GM23338 (cell line): ENCODE measurements around the gene STARD3. TPM values are rescaled to one million over a fixed set of nuclear protein-coding genes. Genes with fewer than 3 reads are reported as not detected.

ENCODE experiments used
- ATAC-seq: fragments of 200-7000 bp; cut with Tn5 transposase; 3 replicates; pipeline ENCODE4 v1.9.1; 2020
- DNase-seq: peaks from one replicate; pipeline ENCODE4 v3.0.0-alpha.2; 2015; ENCODE audit warnings: low spot score
- H2AFZ ChIP-seq: fragments of 200-600 bp; sonication (generic); 2 replicates; pipeline ENCODE4 v1.8.0; 2016; ENCODE audit warnings: antibody characterized with exemption, mild to moderate bottlenecking, moderate library complexity
- H3F3A ChIP-seq: fragments of 200-600 bp; sonication (generic); replicated peaks from 2 replicates; pipeline ENCODE4 v1.8.0; 2017; ENCODE audit warnings: antibody characterized with exemption, mixed run types, low read depth
- H3K27ac ChIP-seq: fragments of 200-600 bp; sonication (generic); 2 replicates; pipeline ENCODE4 v1.6.1; 2016; ENCODE audit warnings: low read depth
- H3K27me3 ChIP-seq: fragments of 200-600 bp; sonication (generic); 2 replicates; pipeline ENCODE4 v1.8.0; 2016; ENCODE audit warnings: mild to moderate bottlenecking, mixed run types, moderate library complexity; ENCODE audit not compliant: insufficient read depth
- H3K36me3 ChIP-seq: fragments of 200-600 bp; sonication (generic); 2 replicates; pipeline ENCODE4 v1.8.0; 2016; ENCODE audit warnings: mild to moderate bottlenecking; ENCODE audit not compliant: insufficient read depth
- H3K4me1 ChIP-seq: fragments of 200-600 bp; sonication (generic); 2 replicates; pipeline ENCODE4 v1.8.0; 2016; ENCODE audit warnings: mild to moderate bottlenecking, moderate library complexity; ENCODE audit not compliant: insufficient read depth
- H3K4me2 ChIP-seq: fragments of 200-600 bp; sonication (generic); 2 replicates; pipeline ENCODE4 v1.7.1; 2017; ENCODE audit warnings: mixed run types
- H3K4me3 ChIP-seq: fragments of 200-600 bp; sonication (generic); 2 replicates; pipeline ENCODE4 v1.6.1; 2016; ENCODE audit warnings: mixed run types
- H3K79me2 ChIP-seq: fragments of 200-600 bp; sonication (generic); replicated peaks from 2 replicates; pipeline ENCODE4 v1.8.0; 2017; ENCODE audit warnings: mild to moderate bottlenecking; ENCODE audit not compliant: insufficient read depth
- H3K9me2 ChIP-seq: fragments of 200-600 bp; sonication (generic); 2 replicates; pipeline ENCODE4 v1.8.0; 2017; ENCODE audit not compliant: insufficient read depth
- H4K20me1 ChIP-seq: fragments of 200-600 bp; sonication (generic); replicated peaks from 2 replicates; pipeline ENCODE4 v1.8.0; 2017; ENCODE audit warnings: mild to moderate bottlenecking; ENCODE audit not compliant: insufficient read depth
- H3K27ac Mint-ChIP-seq: 2 replicates; pipeline ENCODE4 v1.8.0; 2020; ENCODE audit warnings: inconsistent platforms, mild to moderate bottlenecking, moderate library complexity, mixed read lengths
- H3K27me3 Mint-ChIP-seq: 3 replicates; pipeline ENCODE4 v1.8.0; 2022; ENCODE audit warnings: low read depth, mild to moderate bottlenecking, moderate library complexity, mixed read lengths, inconsistent platforms; ENCODE audit not compliant: insufficient read depth, poor library complexity
- H3K36me3 Mint-ChIP-seq: 3 replicates; pipeline ENCODE4 v1.8.0; 2021; ENCODE audit warnings: low read depth, mild to moderate bottlenecking, inconsistent platforms, moderate library complexity, mixed read lengths
- H3K4me1 Mint-ChIP-seq: 3 replicates; pipeline ENCODE4 v1.8.0; 2020; ENCODE audit warnings: mild to moderate bottlenecking, inconsistent platforms, mixed read lengths
- H3K4me3 Mint-ChIP-seq: 3 replicates; pipeline ENCODE4 v1.8.0; 2021; ENCODE audit warnings: moderate library complexity, mild to moderate bottlenecking, inconsistent platforms, mixed read lengths
- H3K9me3 Mint-ChIP-seq: 3 replicates; pipeline ENCODE4 v1.8.0; 2020; ENCODE audit warnings: moderate library complexity, mild to moderate bottlenecking, inconsistent platforms, mixed read lengths
- CREB1 ChIP-seq: fragments of 250-450 bp; sonication (Bioruptor Pico); IDR thresholded peaks from 2 replicates; pipeline ENCODE4 v1.5.0; 2020; ENCODE audit warnings: low read depth, mild to moderate bottlenecking, moderate library complexity
- JUNB ChIP-seq: IDR thresholded peaks from one replicate; pipeline ENCODE4 v1.6.1; 2016; ENCODE audit warnings: antibody characterized with exemption; ENCODE audit not compliant: unreplicated experiment
- NANOG ChIP-seq: IDR thresholded peaks from 2 replicates; pipeline ENCODE4 v1.6.1; 2016; ENCODE audit warnings: antibody characterized with exemption, borderline replicate concordance
- POLR2AphosphoS5 ChIP-seq: IDR thresholded peaks from 2 replicates; pipeline ENCODE4 v1.6.1; 2016; ENCODE audit warnings: antibody characterized with exemption, low read depth
- STAT1 ChIP-seq: IDR thresholded peaks from one replicate; pipeline ENCODE4 v1.6.1; 2016; ENCODE audit warnings: antibody characterized with exemption; ENCODE audit not compliant: unreplicated experiment
- ZNF331 ChIP-seq: fragments of 250-450 bp; sonication (Bioruptor Pico); IDR thresholded peaks from 2 replicates; pipeline ENCODE4 v1.5.0; 2020; ENCODE audit warnings: low read depth, mild to moderate bottlenecking, moderate library complexity
- polyA plus RNA-seq: library from polyadenylated mRNA; unstranded; fragments of >200 nt; fragmentation: Nextera tagmentation; extraction: Ambion mirVana; gene quantifications from 2 replicates; pipeline ENCODE4 v1.2.1, GENCODE V29; 2016
- total RNA-seq: library from RNA; depleted of rRNA; stranded (reverse); fragments of >200 nt; shearing (Covaris generic); gene quantifications from 2 replicates; pipeline ENCODE4 v1.2.3, GENCODE V29; 2014
- TF ChIP-seq, protein P1 (sequence below), 2 experiments: fragments of 200-600 bp in 1 of 2; sonication (generic) in 1 of 2; conservative IDR thresholded peaks; 2 replicates each; pipeline versions ENCODE4 v1.5.1 to v1.6.1; 2016 to 2017; ENCODE audit warnings: antibody characterized with exemption in 2 of 2, low read depth in 2 of 2, mild to moderate bottlenecking in 2 of 2, moderate library complexity in 1 of 2
- TF ChIP-seq, protein P2 (sequence below): IDR thresholded peaks from 2 replicates; pipeline ENCODE4 v1.6.1; 2016; ENCODE audit warnings: antibody characterized with exemption
- TF ChIP-seq, protein P3 (sequence below): fragments of 250-450 bp; sonication (Bioruptor Pico); IDR thresholded peaks from 2 replicates; pipeline ENCODE4 v1.5.0; 2020; ENCODE audit warnings: mild to moderate bottlenecking, moderate library complexity

Gene STARD3
- total and polyA plus RNA-seq, 2 experiments from 2014 or later = 26.4 to 53.3 TPM

DNA sequence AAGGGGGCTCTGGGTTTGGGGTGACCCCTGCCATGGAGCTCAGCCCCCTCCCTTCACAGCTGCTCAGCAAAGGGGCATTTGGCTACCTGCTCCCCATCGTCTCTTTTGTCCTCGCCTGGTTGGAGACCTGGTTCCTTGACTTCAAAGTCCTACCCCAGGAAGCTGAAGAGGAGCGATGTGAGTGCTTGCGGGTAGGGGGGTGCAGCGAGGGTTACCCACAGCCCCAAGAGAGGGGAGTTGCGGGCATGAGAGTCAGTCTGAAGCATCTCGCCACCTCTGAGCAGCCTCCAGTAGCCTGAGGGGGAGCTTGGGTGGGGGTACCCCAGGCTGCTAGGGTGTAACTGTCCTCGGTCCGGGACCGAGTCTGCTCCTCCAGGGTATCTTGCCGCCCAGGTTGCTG lies 21.4 kb downstream of the STARD3 start (continued):
- TF ChIP-seq, protein P1, sequence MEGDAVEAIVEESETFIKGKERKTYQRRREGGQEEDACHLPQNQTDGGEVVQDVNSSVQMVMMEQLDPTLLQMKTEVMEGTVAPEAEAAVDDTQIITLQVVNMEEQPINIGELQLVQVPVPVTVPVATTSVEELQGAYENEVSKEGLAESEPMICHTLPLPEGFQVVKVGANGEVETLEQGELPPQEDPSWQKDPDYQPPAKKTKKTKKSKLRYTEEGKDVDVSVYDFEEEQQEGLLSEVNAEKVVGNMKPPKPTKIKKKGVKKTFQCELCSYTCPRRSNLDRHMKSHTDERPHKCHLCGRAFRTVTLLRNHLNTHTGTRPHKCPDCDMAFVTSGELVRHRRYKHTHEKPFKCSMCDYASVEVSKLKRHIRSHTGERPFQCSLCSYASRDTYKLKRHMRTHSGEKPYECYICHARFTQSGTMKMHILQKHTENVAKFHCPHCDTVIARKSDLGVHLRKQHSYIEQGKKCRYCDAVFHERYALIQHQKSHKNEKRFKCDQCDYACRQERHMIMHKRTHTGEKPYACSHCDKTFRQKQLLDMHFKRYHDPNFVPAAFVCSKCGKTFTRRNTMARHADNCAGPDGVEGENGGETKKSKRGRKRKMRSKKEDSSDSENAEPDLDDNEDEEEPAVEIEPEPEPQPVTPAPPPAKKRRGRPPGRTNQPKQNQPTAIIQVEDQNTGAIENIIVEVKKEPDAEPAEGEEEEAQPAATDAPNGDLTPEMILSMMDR (conservative IDR thresholded peaks at IDR 0.05; ENCODE audit: low read depth in 2 of 2) = no peak
- TF ChIP-seq STAT1 = no peak
- no peak for TF ChIP-seq ZNF331 (CRISPR knock-in tag)
- no peak for TF ChIP-seq CREB1 (CRISPR knock-in tag)
- TF ChIP-seq JUNB = no peak

DNA sequence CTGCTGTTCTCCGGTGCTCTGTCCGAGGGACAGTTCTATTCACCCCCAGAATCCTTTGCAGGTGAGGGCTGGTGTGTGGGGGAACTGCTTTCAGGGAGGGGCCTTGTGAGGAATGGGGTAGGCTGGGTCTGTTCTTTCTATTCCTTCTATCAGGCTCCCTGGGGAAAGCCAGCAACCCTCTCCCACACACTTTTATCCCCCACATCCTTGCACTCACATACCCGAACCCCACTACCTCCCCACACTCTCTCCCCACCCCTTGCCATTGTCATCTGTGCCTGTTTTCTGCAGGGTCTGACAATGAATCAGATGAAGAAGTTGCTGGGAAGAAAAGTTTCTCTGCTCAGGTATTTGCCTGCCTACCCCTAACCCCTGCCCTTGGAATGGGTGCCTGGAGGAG lies 21.8 kb downstream of the STARD3 start:
- no peaks in the 10 kb centered on the region for H3K27me3 ChIP-seq
- H3K4me3 Mint-ChIP-seq = no peak overlapping the region
- peaks cover 4% of the 10 kb centered on the region; the same call in 1 of the 2 replicates for H3F3A ChIP-seq
- no peaks in the 10 kb centered on the region for H3K79me2 ChIP-seq
- no peaks in the 10 kb centered on the region; the same call in 2 of the 3 replicates for H3K9me3 Mint-ChIP-seq
- no peak overlapping the region for H3K4me2 ChIP-seq
- no peaks in the 10 kb centered on the region for H3K9me2 ChIP-seq
- H3K36me3 Mint-ChIP-seq = peaks cover 24% of the 10 kb centered on the region
- H3K4me1 ChIP-seq = peaks cover 8% of the 10 kb centered on the region
- no peaks in the 10 kb centered on the region for H3K36me3 ChIP-seq
- H3K27ac Mint-ChIP-seq = no peak overlapping the region
- H3K4me1 Mint-ChIP-seq = peaks cover 41% of the 10 kb centered on the region
- H3K27me3 Mint-ChIP-seq = peaks cover 8% of the 10 kb centered on the region
- no peak overlapping the region for H3K4me3 ChIP-seq
- TF ChIP-seq POLR2AphosphoS5 (no peak), CREB1 (CRISPR knock-in tag) (no peak), NANOG (no peak), ZNF331 (CRISPR knock-in tag) (no peak), STAT1 (no peak)
- TF ChIP-seq, protein P2, sequence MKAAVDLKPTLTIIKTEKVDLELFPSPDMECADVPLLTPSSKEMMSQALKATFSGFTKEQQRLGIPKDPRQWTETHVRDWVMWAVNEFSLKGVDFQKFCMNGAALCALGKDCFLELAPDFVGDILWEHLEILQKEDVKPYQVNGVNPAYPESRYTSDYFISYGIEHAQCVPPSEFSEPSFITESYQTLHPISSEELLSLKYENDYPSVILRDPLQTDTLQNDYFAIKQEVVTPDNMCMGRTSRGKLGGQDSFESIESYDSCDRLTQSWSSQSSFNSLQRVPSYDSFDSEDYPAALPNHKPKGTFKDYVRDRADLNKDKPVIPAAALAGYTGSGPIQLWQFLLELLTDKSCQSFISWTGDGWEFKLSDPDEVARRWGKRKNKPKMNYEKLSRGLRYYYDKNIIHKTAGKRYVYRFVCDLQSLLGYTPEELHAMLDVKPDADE = no peak
- TF ChIP-seq, protein P1 (conservative IDR thresholded peaks at IDR 0.05; ENCODE audit: low read depth in 2 of 2) = no peak
- TF ChIP-seq, protein P3, sequence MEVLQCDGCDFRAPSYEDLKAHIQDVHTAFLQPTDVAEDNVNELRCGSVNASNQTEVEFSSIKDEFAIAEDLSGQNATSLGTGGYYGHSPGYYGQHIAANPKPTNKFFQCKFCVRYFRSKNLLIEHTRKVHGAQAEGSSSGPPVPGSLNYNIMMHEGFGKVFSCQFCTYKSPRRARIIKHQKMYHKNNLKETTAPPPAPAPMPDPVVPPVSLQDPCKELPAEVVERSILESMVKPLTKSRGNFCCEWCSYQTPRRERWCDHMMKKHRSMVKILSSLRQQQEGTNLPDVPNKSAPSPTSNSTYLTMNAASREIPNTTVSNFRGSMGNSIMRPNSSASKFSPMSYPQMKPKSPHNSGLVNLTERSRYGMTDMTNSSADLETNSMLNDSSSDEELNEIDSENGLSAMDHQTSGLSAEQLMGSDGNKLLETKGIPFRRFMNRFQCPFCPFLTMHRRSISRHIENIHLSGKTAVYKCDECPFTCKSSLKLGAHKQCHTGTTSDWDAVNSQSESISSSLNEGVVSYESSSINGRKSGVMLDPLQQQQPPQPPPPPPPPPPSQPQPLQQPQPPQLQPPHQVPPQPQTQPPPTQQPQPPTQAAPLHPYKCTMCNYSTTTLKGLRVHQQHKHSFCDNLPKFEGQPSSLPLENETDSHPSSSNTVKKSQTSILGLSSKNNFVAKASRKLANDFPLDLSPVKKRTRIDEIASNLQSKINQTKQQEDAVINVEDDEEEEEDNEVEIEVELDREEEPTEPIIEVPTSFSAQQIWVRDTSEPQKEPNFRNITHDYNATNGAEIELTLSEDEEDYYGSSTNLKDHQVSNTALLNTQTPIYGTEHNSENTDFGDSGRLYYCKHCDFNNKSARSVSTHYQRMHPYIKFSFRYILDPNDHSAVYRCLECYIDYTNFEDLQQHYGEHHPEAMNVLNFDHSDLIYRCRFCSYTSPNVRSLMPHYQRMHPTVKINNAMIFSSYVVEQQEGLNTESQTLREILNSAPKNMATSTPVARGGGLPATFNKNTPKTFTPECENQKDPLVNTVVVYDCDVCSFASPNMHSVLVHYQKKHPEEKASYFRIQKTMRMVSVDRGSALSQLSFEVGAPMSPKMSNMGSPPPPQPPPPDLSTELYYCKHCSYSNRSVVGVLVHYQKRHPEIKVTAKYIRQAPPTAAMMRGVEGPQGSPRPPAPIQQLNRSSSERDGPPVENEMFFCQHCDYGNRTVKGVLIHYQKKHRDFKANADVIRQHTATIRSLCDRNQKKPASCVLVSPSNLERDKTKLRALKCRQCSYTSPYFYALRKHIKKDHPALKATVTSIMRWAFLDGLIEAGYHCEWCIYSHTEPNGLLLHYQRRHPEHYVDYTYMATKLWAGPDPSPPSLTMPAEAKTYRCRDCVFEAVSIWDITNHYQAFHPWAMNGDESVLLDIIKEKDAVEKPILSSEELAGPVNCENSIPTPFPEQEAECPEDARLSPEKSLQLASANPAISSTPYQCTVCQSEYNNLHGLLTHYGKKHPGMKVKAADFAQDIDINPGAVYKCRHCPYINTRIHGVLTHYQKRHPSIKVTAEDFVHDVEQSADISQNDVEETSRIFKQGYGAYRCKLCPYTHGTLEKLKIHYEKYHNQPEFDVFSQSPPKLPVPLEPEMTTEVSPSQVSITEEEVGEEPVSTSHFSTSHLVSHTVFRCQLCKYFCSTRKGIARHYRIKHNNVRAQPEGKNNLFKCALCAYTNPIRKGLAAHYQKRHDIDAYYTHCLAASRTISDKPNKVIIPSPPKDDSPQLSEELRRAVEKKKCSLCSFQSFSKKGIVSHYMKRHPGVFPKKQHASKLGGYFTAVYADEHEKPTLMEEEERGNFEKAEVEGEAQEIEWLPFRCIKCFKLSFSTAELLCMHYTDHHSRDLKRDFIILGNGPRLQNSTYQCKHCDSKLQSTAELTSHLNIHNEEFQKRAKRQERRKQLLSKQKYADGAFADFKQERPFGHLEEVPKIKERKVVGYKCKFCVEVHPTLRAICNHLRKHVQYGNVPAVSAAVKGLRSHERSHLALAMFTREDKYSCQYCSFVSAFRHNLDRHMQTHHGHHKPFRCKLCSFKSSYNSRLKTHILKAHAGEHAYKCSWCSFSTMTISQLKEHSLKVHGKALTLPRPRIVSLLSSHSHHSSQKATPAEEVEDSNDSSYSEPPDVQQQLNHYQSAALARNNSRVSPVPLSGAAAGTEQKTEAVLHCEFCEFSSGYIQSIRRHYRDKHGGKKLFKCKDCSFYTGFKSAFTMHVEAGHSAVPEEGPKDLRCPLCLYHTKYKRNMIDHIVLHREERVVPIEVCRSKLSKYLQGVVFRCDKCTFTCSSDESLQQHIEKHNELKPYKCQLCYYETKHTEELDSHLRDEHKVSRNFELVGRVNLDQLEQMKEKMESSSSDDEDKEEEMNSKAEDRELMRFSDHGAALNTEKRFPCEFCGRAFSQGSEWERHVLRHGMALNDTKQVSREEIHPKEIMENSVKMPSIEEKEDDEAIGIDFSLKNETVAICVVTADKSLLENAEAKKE (CRISPR knock-in tag) = no peak
- H4K20me1 ChIP-seq = peaks cover 7% of the 10 kb centered on the region; the same call in 1 of the 2 replicates
- no peak overlapping the region for H2AFZ ChIP-seq
- no peak overlapping the region for H3K27ac ChIP-seq
- DNase-seq = no peak
- no peak for ATAC-seq
